ENCODE measurements around the gene ACSF3.

The ACSF3 gene

DNA sequence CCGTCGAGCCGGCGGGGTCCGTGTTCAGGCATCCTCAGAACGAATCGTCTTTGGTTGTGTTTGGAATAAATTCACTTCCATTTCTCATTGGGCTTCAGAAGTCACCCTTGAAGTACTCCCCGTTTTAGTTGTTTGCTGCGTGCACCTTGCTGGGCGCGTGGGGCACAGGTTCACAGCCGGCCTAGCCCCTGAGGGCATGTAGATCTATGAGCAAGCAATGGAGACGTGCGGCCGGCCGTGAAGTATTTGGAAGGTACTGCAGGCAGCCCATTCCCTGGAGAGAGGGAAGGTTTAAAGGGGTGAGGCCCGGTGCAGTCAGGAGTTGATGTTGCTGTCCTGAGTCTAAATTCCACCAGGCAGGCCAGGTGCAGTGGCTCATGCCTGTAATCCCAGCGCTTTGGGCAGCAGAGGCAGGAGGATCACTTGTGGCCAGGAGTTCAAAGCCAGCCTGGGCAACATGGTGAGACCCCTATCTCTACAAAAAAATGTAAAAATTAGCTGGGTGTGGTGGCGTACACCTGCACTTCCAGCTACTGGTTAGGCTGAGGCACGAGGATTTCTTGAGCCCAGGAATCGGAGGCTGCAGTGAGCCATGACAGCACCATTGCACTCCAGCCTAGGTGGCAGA lies 714 bp downstream of the ACSF3 start:
- DNase-seq (ENCODE audit: low read depth in 3 of 3, low spot score in 1 of 3), result peak in 1 of 3 donors; percentile 16

DNA sequence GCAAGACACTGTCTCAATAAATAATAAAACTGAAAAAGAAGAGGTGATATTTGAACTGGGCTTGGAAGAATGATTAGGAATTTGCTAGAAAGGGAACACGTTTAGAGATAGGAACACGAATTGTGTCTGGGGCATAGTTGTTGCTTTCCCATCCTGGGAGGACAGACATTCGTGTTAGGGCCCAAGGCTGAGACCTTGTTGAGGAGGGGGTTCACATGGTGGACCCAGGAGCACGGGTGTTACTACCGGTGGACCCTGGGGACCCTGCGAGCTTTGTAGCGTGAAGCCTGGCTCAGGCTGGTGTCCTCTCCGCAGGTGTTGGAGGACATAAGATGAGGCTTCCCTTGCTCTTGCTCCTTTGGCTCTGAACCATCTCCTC lies 1.2 kb downstream of the ACSF3 start:
- no peak for DNase-seq (ENCODE audit: low read depth in 3 of 3, low spot score in 1 of 3)

DNA sequence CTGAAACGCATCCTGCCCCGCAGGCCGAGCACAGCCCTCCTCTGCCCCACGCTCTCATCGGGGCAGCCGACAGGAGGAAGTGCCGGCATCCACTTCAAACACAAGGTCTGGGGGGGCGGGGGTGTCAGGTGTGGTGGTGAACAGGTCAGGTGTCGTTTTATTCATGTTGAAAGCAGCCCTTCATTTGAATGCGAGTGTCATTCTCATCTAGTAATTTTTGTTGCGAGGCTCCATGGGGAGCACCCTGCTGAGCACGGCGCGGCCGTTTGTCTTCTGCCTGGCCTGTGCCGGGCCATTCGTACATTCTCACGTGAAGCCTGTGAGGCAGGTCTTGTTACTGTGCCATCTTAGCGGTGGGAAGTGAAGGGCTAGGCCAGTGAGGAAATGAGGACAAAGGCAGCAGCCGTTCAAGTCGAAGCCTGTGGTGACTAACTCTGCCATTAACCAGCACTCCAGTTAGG lies 1.9 kb downstream of the ACSF3 start:
- DNase-seq (ENCODE audit: low read depth in 3 of 3, low spot score in 1 of 3), result no peak

DNA sequence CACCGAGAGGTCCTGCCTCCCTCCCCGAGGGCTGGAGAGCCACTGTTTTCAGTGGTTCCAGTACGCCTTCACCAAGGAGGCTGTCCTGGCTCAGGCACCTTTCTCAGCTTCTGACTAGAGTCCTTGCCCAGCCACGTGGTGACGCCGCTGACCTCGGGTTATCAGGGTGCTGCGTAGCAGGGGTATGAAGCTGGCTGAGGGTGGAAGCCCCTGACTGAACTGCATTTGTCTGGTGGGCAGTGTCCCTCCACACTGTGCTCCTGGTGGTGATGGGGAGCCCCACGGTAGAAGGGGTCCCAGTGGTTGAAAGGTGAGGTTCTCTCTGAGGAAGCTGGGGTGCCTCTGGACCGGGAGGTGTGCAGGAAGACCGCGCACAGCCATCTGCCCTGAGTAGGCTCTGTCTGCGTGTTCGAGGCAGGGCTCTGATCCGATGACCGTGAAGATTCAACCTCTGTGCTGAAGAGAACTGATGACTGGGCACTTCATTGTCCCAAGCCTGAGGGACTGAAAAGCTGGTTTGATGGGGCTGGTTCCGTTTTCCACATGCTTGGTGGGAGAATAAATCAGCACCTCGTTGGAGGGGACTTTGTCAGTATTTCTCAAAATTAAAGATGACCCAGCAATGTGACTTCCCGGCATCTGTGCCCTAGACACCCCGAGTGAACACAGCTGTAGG lies 2.5 kb downstream of the ACSF3 start:
- no peak for DNase-seq (ENCODE audit: low read depth in 3 of 3, low spot score in 1 of 3)

DNA sequence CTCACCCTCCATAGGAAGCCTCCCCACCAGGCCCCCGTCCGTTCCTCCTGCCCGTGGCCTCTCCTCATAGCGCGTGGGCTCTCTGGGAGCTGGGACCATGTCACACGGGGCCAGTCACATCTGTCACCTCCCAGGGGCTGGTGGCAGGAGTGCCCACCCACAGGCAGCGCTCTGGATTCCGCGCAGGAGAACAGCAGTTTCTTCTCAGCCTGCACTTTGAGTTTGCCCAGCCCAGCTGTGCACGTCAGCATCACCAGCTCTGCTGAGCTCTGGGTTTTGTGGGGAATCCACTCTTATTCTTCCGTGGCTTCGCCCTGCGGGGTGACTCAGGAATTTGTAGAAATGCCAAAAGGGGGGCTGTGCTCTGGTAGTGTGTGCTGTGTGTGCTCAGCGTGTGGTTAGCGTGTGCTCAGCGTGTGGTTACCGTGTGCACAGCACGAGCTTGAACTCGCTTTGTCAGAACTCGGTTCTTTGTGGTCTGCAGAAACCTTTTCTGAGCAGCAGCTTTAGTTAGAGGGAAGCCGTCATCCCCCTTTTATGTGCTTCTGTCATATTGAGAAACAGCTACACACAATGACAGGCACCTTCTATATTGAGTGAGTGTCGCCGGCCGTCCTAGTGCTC lies 3.2 kb downstream of the ACSF3 start:
- DNase-seq (ENCODE audit: low read depth in 3 of 3, low spot score in 1 of 3), result peak in 2 of 3 donors; percentile 35 to 56

DNA sequence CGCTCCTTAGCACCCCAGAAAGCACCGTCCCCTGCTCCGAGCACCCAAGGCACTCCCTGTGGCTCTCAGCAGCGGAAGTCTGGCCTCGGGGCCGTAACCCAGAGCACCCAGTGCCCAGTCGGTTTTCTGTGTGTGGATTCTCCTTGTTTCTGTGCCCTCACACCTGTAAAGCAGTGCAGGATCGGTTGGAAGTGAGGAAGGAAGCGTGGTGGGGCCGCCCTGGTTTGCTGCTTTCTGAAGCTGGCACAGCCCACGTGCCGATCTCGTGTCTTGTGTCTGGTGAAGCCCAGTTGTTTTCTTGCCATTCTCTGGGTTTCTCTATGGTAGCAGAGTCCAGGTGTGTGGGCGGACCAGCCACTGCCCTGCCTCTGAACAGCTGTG lies 3.7 kb downstream of the ACSF3 start:
- DNase-seq (ENCODE audit: low read depth in 3 of 3, low spot score in 1 of 3), result peak in 1 of 3 donors; percentile 16

DNA sequence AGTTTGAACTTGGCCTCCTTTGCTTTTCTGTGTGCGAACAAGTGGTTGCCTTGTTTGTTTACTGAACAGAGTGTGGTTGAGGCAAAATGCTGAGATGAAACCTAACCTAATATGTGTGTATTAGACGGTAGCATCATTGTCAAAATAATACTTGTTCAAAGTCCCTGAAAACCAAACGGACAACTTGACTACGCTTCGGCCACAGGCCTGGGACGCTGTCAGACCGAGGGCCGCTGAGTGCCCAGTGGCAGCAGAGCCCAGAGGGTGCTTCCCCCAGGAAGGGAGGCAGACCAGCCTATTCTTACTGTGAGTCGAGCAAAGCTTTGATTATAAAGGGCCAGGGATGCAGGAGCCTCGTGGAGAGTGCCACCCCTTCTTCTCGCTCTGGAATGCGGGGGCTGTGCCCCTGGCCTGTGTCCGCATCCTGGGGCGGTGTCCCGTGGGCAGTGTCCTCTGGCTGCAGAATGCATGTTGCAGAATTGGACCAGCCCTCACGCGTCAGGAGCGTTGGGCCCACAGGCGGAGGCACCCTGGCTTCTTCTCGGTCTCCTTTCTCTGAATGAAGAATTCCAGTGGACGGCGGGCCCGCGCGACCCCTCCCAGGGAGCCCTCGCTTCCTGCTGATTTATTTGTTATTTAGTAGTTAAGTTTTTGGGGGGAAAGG lies 5.2 kb downstream of the ACSF3 start:
- DNase-seq (ENCODE audit: low read depth in 3 of 3, low spot score in 1 of 3), result no peak

DNA sequence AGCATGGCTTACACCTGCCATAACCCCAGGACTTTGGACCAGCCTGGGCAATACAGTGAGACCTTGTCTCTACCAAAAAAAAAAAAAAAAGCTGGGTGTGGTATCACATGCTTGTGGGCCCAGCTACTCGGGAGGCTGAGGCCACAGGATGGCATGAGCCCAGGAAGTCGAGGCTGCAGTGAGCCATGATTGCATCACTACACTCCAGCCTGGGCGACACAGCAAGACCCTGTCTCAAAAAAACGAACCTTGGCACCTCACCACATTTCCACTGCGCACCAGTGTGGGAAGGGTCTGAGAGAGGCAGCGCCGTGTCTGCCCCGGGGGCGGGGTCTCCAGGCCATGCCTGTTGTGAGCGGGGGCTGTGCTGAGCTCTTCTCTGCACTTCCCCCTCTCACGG lies 6.3 kb downstream of the ACSF3 start:
- DNase-seq (ENCODE audit: low read depth in 3 of 3, low spot score in 1 of 3), result no peak

DNA sequence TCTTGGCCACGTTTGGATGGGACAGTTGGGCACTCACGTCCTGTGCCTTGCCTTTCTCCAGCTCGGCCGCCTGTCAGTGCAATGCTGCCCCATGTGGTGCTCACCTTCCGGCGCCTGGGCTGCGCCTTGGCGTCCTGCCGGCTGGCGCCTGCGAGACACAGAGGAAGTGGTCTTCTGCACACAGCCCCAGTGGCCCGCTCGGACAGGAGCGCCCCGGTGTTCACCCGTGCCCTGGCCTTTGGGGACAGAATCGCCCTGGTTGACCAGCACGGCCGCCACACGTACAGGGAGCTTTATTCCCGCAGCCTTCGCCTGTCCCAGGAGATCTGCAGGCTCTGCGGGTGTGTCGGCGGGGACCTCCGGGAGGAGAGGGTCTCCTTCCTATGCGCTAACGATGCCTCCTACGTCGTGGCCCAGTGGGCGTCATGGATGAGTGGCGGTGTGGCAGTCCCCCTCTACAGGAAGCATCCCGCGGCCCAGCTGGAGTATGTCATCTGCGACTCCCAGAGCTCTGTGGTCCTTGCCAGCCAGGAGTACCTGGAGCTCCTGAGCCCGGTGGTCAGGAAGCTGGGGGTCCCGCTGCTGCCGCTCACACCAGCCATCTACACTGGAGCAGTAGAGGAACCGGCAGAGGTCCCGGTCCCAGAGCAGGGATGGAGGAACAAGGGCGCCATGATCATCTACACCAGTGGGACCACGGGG lies 7.1 kb downstream of the ACSF3 start:
- no peak for DNase-seq (ENCODE audit: low read depth in 3 of 3, low spot score in 1 of 3)

DNA sequence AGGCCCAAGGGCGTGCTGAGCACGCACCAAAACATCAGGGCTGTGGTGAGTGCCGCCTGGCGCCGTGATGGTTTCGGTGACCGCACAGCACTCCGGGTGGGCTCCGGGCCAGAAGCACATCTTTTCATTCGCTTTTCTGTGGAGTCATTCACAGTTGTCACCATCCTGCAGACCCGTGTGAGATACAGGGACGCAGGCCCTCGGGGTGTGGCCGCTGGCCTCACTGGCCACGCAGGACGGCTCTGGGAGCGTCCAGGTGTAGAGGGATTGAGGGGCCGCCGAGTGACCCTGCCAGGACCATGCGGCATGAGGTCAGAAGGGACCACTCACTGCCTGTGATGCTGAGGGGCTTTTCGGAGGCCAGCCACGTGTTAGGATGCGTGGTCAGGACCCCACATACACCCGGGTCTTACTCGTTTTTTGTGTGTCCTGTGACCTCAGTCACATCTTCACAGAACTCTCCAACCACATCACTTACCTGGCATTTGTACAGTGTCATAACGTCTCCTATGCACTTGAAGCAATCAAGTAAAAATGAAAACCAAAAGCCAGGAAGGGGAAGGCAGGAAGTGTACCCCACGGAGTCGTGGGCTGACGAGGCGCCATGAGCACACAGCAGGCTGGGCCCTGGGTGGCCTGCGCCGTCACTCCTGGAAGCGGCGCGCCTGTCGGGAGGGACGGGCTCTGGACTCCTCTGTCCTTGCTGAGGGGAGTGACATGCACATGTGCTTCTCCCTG lies 7.8 kb downstream of the ACSF3 start:
- DNase-seq (ENCODE audit: low read depth in 3 of 3, low spot score in 1 of 3), result no peak

DNA sequence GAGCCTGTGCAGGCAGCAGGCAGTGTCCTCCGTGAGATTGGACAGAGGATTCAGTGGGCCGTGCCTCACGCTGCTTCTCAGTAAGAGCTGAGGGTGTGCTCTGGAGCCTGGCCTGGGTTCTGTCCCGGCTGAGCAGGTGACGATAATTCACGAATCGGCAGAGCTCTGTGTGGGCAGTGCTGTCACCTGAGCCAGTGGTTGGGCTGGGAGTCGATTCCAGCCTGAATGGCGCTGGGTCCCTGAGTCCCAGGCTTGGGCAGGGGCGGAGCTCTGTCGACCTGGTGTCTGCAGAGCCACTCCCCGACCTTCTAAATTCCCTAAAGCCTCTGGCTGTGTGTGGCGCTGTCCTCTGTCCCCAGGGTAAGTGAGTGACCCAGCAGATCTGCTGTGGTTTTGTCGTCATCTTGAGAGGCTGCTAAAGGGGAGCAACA lies 8.4 kb downstream of the ACSF3 start:
- DNase-seq (ENCODE audit: low read depth in 3 of 3, low spot score in 1 of 3), result no peak

DNA sequence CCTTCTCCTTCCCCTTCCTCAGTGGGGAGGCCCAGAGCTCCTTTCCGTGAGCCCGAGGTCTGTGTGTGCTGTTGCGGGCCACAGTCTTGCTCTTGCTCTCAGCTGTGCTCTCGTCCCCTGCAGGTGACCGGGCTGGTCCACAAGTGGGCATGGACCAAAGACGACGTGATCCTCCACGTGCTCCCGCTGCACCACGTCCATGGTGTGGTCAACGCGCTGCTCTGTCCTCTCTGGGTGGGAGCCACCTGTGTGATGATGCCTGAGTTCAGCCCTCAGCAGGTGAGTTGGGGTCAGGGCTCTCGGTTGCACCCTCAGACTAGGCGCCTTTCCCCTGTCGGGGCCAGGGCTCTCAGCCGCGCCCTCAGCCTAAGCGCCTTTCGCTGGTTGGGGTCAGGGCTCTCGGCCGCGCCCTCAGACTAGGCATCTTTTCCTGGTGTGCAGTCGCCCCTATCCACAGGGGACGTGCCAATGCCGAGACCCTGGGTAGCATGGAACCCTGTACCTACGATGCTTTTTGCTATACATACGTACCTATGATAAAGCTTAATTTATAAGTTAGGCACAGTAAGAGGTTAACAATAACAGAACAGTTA lies 8.9 kb downstream of the ACSF3 start:
- no peak for DNase-seq (ENCODE audit: low read depth in 3 of 3, low spot score in 1 of 3)

DNA sequence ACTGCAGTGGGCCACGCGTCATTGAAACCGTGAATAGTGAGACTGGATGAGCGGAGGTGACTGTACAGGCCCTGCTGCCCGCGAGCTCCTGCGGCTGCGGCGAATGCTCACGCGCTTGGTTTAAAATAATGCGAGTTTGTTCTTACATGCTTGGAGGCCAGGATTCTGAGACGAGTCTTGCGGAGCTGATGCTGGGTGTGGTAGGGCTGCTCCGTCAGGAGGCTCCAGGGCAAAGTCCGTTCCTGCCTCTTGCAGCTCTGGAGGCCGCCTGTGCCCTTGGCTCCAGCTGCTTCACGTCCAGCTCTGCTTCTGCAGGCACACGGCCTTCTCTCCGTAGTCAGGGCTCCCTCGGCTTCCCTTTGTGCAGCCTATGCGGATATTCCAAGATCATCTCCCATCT lies 9.5 kb downstream of the ACSF3 start:
- no peak for DNase-seq (ENCODE audit: low read depth in 3 of 3, low spot score in 1 of 3)

DNA sequence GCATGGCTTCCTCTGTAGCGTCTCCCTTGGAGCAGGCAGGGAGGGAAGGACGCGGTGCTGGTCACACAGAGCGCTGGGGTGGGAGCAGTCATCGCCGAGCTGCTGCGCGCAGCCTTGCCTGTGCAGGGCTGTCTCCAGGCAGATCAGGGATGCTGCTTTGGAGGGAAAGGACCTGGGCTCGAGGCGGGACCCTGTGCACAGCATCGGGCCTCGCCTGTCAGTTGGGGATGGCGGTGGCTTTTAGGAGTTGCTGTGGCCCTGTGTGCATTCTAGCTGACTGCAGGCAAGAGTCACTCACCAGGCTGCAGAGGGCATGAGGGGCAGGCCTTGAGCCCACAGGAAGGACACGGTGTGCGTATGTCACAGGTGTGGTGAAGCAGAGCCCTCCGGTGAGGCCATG lies 10.1 kb downstream of the ACSF3 start:
- no peak for DNase-seq (ENCODE audit: low read depth in 3 of 3, low spot score in 1 of 3)

DNA sequence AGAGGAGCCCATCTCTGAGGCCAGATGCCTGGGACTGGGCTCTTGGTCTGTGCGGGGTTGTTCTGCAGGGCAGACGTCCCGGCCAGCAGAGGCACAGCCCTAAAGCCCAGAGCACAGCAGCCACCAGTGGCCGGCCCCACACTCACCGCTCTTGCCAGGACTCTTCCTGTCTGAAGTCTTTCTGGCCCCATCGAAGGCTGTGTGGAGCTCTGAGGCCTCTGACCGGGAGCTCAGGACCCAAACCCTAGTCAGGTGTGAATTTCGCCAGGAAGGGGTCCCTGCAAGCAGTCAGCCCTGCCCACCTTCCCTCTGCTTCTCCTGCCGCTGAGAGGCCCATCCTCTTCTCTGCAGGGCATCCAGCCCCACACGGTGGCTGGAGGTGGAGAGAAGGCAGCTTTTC lies 10.7 kb downstream of the ACSF3 start:
- no peak for DNase-seq (ENCODE audit: low read depth in 3 of 3, low spot score in 1 of 3)

DNA sequence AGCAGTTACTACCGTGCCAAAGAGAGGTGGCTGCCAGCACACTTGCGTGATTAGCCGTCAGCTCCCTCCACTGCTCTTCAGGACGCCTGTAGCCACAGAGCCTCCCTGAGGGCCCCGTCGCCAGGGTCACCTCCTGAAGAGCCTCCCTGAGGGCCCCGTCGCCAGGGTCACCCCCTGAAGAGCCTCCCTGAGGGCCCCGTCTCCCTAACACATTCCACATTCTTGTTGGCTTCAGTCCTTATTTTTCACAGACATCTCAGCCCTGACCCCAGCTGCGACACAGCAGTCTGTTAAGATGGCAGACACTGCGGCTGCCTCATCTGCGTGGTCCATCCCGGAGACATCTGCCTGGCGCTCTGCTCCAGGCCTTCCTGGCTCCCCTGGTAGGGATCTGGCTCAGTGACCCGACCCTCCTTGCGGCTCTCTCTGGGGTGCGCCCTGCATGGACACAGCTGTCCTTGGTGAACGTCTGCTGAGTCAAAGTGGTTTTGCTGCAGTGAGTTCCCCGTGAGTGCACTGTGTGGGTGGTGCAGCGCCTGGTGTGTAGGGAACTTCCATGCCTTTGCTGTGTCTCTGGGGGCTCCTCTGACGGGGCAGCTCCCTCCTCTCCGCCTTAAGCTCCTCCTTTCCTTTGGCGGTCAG lies 11.4 kb downstream of the ACSF3 start:
- DNase-seq (ENCODE audit: low read depth in 3 of 3, low spot score in 1 of 3), result no peak

DNA sequence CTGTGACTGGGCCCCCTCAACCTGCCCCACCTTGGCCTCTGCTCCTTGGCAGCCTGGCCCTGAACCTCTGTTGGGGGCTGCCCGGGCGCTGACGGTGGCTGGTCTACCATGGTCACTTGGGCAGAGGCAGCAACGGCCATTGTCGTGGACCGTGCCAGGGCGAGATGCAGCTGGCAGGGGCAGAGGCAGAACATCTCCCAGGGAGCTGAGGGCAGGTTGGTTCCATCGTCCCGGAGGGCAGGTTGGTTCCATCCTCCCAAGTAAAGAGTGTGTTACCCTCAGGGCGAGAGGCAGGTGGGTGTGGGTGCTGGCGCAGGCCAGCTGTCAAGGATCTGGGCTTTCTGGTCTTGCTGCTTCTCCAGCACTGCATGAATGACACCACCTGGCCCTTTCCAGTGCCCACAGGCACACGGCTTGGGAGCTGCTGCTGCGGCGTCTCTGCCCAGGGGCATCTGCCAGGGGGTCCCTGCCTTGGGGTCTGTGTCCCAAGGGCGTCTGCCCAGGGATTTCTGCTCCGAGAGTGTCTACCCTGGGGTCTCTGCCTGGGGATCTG lies 12.0 kb downstream of the ACSF3 start:
- DNase-seq (ENCODE audit: low read depth in 3 of 3, low spot score in 1 of 3), result no peak

DNA sequence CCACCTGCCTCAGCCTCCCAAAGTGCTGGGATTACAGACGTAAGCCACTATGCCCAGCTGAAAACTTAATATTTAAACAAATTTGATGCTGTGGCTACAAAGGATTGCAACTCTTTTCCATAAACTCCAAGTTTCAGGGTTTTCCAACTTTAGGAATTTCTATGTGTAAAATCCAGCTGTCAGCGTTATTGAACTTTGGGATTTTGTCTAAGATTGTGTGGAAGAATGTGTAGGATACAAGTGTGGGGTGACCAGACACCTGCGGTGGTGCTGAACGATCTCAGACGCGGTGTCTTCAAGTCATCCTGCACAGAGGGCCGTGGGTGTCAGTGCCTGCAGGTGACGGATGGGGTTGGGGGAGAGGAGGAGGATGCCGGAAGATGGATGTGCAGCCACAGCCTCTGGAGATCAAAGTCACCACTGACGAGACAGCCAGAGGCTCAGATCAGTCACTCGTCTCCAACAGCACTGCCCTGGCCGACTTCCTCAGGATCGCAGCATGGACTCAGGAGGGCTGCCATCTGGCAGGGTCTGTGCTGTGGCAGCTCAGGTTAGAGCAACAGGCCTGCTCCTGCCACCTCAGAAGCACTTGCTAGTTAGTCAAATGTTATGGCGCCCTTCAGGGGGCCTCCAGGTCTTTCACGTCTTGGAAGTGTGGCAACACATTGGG lies 13.0 kb downstream of the ACSF3 start:
- DNase-seq (ENCODE audit: low read depth in 3 of 3, low spot score in 1 of 3), result no peak

DNA sequence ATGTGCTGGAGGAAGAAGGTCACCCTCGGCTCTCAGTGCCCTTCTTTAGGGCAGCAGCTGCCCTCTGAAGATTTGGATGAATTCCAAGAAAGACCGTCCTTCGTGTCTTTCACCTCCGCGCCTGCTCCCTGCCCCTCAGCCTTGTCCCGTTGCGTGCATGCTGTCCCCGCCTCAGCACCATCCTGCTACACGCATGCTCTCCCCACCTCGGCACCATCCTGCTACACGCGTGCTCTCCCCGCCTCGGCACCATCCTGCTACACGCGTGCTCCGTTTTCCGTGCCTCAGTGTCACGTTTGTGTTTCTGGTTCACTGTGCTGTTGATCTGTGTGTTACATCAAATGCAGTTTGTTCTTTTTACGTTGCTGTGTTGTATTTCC lies 13.5 kb downstream of the ACSF3 start:
- no peak for DNase-seq (ENCODE audit: low read depth in 3 of 3, low spot score in 1 of 3)
